ENCODE data around the gene NEURL1B.

- TF ChIP-seq CTCF (conservative IDR thresholded peaks at IDR 0.05 in 1 of 2, IDR thresholded peaks at IDR 0.05 in 1 of 2; ENCODE audit: extremely low read depth in 1 of 2, insufficient read depth in 1 of 2, low read depth in 1 of 2, low read length in 2 of 2) (no peak), EZH2 (IDR thresholded peaks at IDR 0.05; ENCODE audit: borderline replicate concordance, low read length) (no peak)
Observed at GRCh38 chr5:172662596-172662995, 21.5 kb downstream of the NEURL1B start.
